SK-N-SH (cell line): ENCODE data around the gene WASF1. TPM values are rescaled to one million over a fixed set of nuclear protein-coding genes. Genes with fewer than 3 reads are reported as not detected.

Source experiments
- CTCF ChIA-PET: fragments of 300-600, 350-600 bp; formaldehyde crosslinking; extraction: SDS; loops from one replicate; lab custom pipeline; 2021; lab: Yijun Ruan, JAX
- POLR2A ChIA-PET: fragments of 350-600 bp; sonication (Branson Sonifier 250); formaldehyde crosslinking; extraction: SDS; loops from one replicate; lab custom pipeline; 2020; ENCODE audit warnings: antibody characterized with exemption, inconsistent platforms; lab: Yijun Ruan, JAX
- DNase-seq: peaks from one replicate; pipeline ENCODE4 v3.0.0; 2012
- H2AFZ ChIP-seq: fragments of 200-600 bp; sonication (generic); 2 replicates; pipeline ENCODE4 v1.8.1; 2016; ENCODE audit warnings: antibody characterized with exemption, mild to moderate bottlenecking, low read depth
- H3F3A ChIP-seq: fragments of 200-600 bp; sonication (generic); replicated peaks from 2 replicates; pipeline ENCODE3; 2016; ENCODE audit warnings: antibody characterized with exemption, mild to moderate bottlenecking; ENCODE audit not compliant: insufficient read depth
- H3K27ac ChIP-seq, 2 experiments: fragments of 200-500 bp in 1 of 2; fragments of 200-600 bp in 1 of 2; sonication (Bioruptor generic) in 1 of 2; sonication (generic), shearing (Covaris generic) in 1 of 2; 2 replicates each; pipeline versions ENCODE4 v1.5.1 to v1.6.1; 2014 to 2016; ENCODE audit warnings: low read depth in 2 of 2, inconsistent platforms in 1 of 2, low read length in 1 of 2, mild to moderate bottlenecking in 1 of 2, mixed read lengths in 1 of 2
- H3K27me3 ChIP-seq: fragments of 200-600 bp; sonication (generic), shearing (Covaris generic); 2 replicates; pipeline ENCODE4 v1.6.1; 2016; ENCODE audit warnings: mixed run types; ENCODE audit not compliant: insufficient read depth
- H3K36me3 ChIP-seq, 2 experiments: fragments of 200-500 bp in 1 of 2; fragments of 200-600 bp in 1 of 2; sonication (Bioruptor generic) in 1 of 2; sonication (generic) in 1 of 2; replicated peaks in 1 of 2; 2 replicates each; pipeline versions ENCODE3 to v1.5.1; 2014 to 2016; ENCODE audit warnings: low read length in 1 of 2, mild to moderate bottlenecking in 1 of 2; ENCODE audit not compliant: insufficient read depth in 2 of 2, control insufficient read depth in 1 of 2
- H3K4me1 ChIP-seq, 2 experiments: fragments of 200-500 bp in 1 of 2; fragments of 200-600 bp in 1 of 2; sonication (Bioruptor generic) in 1 of 2; sonication (generic), shearing (Covaris generic) in 1 of 2; 2 replicates each; pipeline versions ENCODE4 v1.5.1 to v1.6.1; 2014 to 2016; ENCODE audit warnings: low read depth in 1 of 2, low read length in 1 of 2, mixed run types in 1 of 2; ENCODE audit not compliant: insufficient read depth in 2 of 2, control insufficient read depth in 1 of 2
- H3K4me2 ChIP-seq: fragments of 200-600 bp; sonication (generic), shearing (Covaris generic); 2 replicates; pipeline ENCODE4 v1.6.1; 2017; ENCODE audit warnings: mixed run types
- H3K4me3 ChIP-seq, 2 experiments: fragments of 200-500 bp in 1 of 2; fragments of 200-600 bp in 1 of 2; sonication (Bioruptor generic) in 1 of 2; sonication (generic), shearing (Covaris generic) in 1 of 2; 2 replicates each; pipeline versions ENCODE4 v1.5.1 to v1.8.1; 2014 to 2016; ENCODE audit warnings: low read depth in 2 of 2, inconsistent platforms in 1 of 2, low read length in 1 of 2, mild to moderate bottlenecking in 1 of 2, mixed read lengths in 1 of 2, moderate library complexity in 1 of 2
- H3K79me2 ChIP-seq: fragments of 200-600 bp; sonication (generic); 2 replicates; pipeline ENCODE4 v1.8.1; 2017; ENCODE audit warnings: mild to moderate bottlenecking; ENCODE audit not compliant: insufficient read depth
- H3K9ac ChIP-seq: fragments of 200-600 bp; sonication (generic); 2 replicates; pipeline ENCODE4 v1.6.1; 2017; ENCODE audit warnings: mixed run types
- H3K9me2 ChIP-seq: fragments of 200-600 bp; sonication (generic); 2 replicates; pipeline ENCODE4 v1.6.1; 2017; ENCODE audit warnings: mixed run types
- H3K9me3 ChIP-seq: fragments of 200-600 bp; sonication (generic); 2 replicates; pipeline ENCODE4 v1.6.1; 2017; ENCODE audit warnings: mixed run types, mild to moderate bottlenecking, moderate library complexity
- H4K20me1 ChIP-seq: fragments of 200-600 bp; sonication (generic); 2 replicates; pipeline ENCODE4 v1.6.1; 2017; ENCODE audit warnings: mild to moderate bottlenecking, mixed run types; ENCODE audit not compliant: insufficient read depth
- CTCF ChIP-seq: fragments of 200-600 bp; sonication (generic); IDR thresholded peaks from 2 replicates; pipeline ENCODE4 v1.6.1; 2017; ENCODE audit warnings: antibody characterized with exemption, mild to moderate bottlenecking, moderate library complexity
- EP300 ChIP-seq, 2 experiments: IDR thresholded peaks; 2 replicates each; pipeline versions ENCODE4 v1.4.0 to v1.6.1; 2012; ENCODE audit warnings: borderline replicate concordance in 1 of 2, low read depth in 1 of 2, low read length in 1 of 2
- FOXJ3 ChIP-seq: sonication (generic); formaldehyde crosslinking; IDR thresholded peaks from 2 replicates; pipeline ENCODE4 v1.5.1; 2020; ENCODE audit warnings: mild to moderate bottlenecking, missing genetic modification reagents
- IRF3 ChIP-seq: fragments of 150-350 bp; IDR thresholded peaks from 2 replicates; pipeline ENCODE4 v1.6.1; 2016; ENCODE audit warnings: mild to moderate bottlenecking, low read depth, low read length
- JUND ChIP-seq: IDR thresholded peaks from 2 replicates; pipeline ENCODE4 v1.4.0; 2012
- NRF1 ChIP-seq: IDR thresholded peaks from 2 replicates; pipeline ENCODE4 v1.6.1; 2012; ENCODE audit warnings: low read depth, mild to moderate bottlenecking, low read length
- PBX3 ChIP-seq: IDR thresholded peaks from 2 replicates; pipeline ENCODE4; 2012
- TAF1 ChIP-seq: IDR thresholded peaks from 2 replicates; pipeline ENCODE4 v1.6.1; 2012; ENCODE audit warnings: low read depth, mild to moderate bottlenecking, low read length, moderate library complexity, borderline replicate concordance
- TCF12 ChIP-seq: IDR thresholded peaks from 2 replicates; pipeline ENCODE4 v1.4.0; 2012
- YY1 ChIP-seq: IDR thresholded peaks from 2 replicates; pipeline ENCODE4 v1.4.0; 2012; ENCODE audit warnings: low read depth, mild to moderate bottlenecking
- polyA plus RNA-seq, 3 experiments: library from polyadenylated mRNA; depleted of rRNA; stranded (reverse); fragments of >200 nt; gene quantifications; 2 replicates each; pipeline ENCODE4 v1.2.3, GENCODE V29; 2012
- TF ChIP-seq, protein P1 (sequence below): fragments of 150-350 bp; IDR thresholded peaks from 2 replicates; pipeline ENCODE4 v1.6.1; 2017; ENCODE audit warnings: antibody characterized with exemption, low read length, low read depth, borderline replicate concordance

WASF1 gene
- polyA plus RNA-seq, 1 of the 3 experiments (the other 2 are of a cell fraction) = 31.4 TPM

GRCh38 chr6:110090876-110091275, 88.6 kb downstream of the WASF1 start:
- Histone ChIP-seq H3F3A (no peaks in the 10 kb centered on the region), H4K20me1 (no peaks in the 10 kb centered on the region), H3K27me3 (no peaks in the 10 kb centered on the region), H3K4me3 (no peak overlapping the region), H3K36me3 (peaks cover 8 to 9% of the 10 kb centered on the region in 2 experiments), H3K9ac (no peak overlapping the region), H3K4me2 (no peak overlapping the region), H3K4me1 (no peaks in the 10 kb centered on the region), H3K79me2 (no peaks in the 10 kb centered on the region), H2AFZ (no peak overlapping the region), H3K9me3 (no peaks in the 10 kb centered on the region), H3K9me2 (no peaks in the 10 kb centered on the region), H3K27ac (no peak overlapping the region)
- TF ChIP-seq NRF1 = no peak
- TF ChIP-seq, protein P1, sequence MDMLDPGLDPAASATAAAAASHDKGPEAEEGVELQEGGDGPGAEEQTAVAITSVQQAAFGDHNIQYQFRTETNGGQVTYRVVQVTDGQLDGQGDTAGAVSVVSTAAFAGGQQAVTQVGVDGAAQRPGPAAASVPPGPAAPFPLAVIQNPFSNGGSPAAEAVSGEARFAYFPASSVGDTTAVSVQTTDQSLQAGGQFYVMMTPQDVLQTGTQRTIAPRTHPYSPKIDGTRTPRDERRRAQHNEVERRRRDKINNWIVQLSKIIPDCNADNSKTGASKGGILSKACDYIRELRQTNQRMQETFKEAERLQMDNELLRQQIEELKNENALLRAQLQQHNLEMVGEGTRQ = no peak
- no peak for DNase-seq
- POLR2A ChIA-PET = no interaction called here
- CTCF ChIA-PET = no interaction called here

DNA sequence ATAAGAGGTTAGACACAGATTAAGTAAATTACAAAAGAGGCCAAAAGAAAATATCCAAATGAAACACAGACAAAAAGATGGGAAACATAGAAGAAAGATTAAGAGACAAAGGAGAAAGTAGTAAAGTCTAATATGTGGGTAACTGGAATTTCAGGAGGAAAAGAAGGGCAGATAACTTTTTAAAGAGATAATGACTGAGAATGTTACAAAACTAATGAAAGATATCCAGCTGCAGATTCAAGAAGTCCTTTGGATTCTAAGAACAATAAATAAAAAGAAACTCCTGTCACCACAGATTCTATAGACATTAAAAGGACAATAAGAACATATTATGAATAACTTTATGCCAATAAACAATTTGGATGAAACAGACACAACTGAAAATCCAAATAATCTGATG, 90.1 kb downstream of the WASF1 start:
- TF ChIP-seq, protein P1 = no peak
- TF ChIP-seq YY1 = no peak
- TF ChIP-seq JUND = no peak
- no peak for TF ChIP-seq IRF3
- TF ChIP-seq TCF12 = no peak
- no peak for TF ChIP-seq EP300 (IDR thresholded peaks at IDR 0.05; ENCODE audit: borderline replicate concordance in 1 of 2, low read depth in 1 of 2, low read length in 1 of 2)
- TF ChIP-seq FOXJ3 = no peak
- TF ChIP-seq PBX3 = no peak
- no peak for TF ChIP-seq TAF1
- no peak for TF ChIP-seq CTCF
- H3K9me3 ChIP-seq = no peaks in the 10 kb centered on the region
- H3K9me2 ChIP-seq = no peaks in the 10 kb centered on the region
- no peaks in the 10 kb centered on the region for H3K27me3 ChIP-seq
- H3K27ac ChIP-seq = no peak overlapping the region
- DNase-seq = no peak
- ChIA-PET POLR2A (no interaction called here), CTCF (no interaction called here)
- no peak overlapping the region for H3K4me3 ChIP-seq
- no peak overlapping the region for H3K9ac ChIP-seq
- no peaks in the 10 kb centered on the region for H4K20me1 ChIP-seq
- no peaks in the 10 kb centered on the region for H3F3A ChIP-seq
- no peaks in the 10 kb centered on the region for H3K79me2 ChIP-seq
- H3K36me3 ChIP-seq = peaks cover 8 to 9% of the 10 kb centered on the region in 2 experiments
- H3K4me2 ChIP-seq = no peak overlapping the region
- no peak overlapping the region for H2AFZ ChIP-seq
- H3K4me1 ChIP-seq = no peaks in the 10 kb centered on the region; a peak in 1 of 4 replicates
